ENCODE data around the gene SIX2.

SIX2 gene

DNA sequence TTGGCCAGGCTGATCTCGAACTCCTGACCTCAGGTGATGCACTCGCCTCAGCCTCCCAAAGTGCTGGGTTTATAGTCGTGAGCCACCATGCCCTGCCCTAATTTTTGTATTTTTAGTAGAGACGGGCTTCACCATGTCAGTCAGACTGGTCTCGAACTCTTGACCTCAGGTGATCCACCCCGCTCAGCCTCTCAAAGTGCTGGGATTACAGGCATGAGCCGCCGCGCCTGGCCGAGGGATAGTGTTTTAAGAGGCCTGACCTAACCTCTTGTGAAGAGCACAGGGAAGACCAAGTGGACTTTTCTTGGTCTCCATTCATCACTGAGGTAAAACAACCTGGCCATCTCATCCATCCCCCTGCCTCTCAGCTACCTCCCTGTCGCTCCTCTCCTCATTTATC, 29.7 kb downstream of the SIX2 start:
- H3K36me3 ChIP-seq (ENCODE audit: control insufficient read depth, insufficient read depth, low read length): no peaks in the 10 kb centered on the region
- H3K27me3 ChIP-seq (ENCODE audit: control insufficient read depth, insufficient read depth, low read length): peaks cover 11% of the 10 kb centered on the region; the same call in 1 of the 2 replicates
- H3K4me3 ChIP-seq (ENCODE audit: low read depth, low read length): no peak overlapping the region
- H3K9ac ChIP-seq (ENCODE audit: low read depth, low read length): no peak overlapping the region
- no peaks in the 10 kb centered on the region for H3K9me3 ChIP-seq (ENCODE audit: control insufficient read depth, insufficient read depth, low read length)
- no peak overlapping the region for H3K27ac ChIP-seq (ENCODE audit: low read depth, low read length)
- H3K4me1 ChIP-seq (ENCODE audit: control insufficient read depth, insufficient read depth, low read length): peaks cover 28% of the 10 kb centered on the region

DNA sequence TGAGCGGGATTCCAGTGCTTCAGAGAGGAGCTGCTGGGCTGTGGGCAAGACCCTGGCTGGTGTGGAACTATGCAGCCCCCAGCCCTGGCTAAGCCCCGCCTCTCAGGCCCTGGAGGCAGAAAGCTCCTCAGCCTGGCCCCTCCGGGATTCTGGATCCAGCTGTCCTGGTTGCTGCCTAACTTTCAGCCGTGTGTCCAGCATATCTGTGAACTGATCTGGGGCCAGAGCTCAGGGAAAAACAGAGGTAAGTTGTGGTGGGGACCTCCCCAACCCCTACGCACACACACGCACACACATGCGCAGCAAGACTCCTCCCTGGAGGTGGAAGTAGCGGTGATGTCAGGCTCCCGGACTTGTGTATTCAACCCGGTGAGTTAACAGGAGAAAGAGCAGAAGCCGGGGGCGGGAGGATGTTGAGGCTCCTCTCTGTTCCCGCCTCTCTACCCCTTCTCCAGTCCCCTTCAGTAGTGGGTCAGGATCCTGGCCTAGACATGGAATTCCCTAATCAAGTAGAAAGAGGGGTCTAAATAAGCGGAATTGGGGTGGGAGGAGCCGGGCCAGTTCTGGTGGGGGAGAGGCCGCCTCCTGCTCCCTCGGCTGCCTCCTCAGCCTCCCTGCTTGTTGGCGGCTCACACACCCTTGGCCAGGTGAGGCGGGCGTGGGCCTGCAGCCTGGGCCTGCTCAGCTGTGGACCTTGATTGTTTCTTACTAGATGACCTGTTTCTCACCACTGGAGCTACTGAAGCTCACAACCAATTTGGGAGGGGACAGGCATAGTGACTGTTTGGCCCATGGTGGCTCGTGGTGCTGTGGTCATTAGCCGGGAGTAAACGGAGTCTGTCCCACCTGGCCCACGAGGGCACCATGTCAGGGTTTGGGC, 33.4 kb downstream of the SIX2 start:
- H3K36me3 ChIP-seq (ENCODE audit: control insufficient read depth, insufficient read depth, low read length): no peaks in the 10 kb centered on the region
- H3K27me3 ChIP-seq (ENCODE audit: control insufficient read depth, insufficient read depth, low read length): peaks cover 19% of the 10 kb centered on the region
- peak overlapping the region; percentile 45 for H3K4me3 ChIP-seq (ENCODE audit: low read depth, low read length)
- 0 out of 2 replicates have a peak overlapping the region, but pooled peaks have one; percentile 22 for H3K9ac ChIP-seq (ENCODE audit: low read depth, low read length)
- H3K4me1 ChIP-seq (ENCODE audit: control insufficient read depth, insufficient read depth, low read length): peaks cover 32% of the 10 kb centered on the region
- peak overlapping the region; percentile 39 for H3K27ac ChIP-seq (ENCODE audit: low read depth, low read length)
- no peaks in the 10 kb centered on the region for H3K9me3 ChIP-seq (ENCODE audit: control insufficient read depth, insufficient read depth, low read length)

DNA sequence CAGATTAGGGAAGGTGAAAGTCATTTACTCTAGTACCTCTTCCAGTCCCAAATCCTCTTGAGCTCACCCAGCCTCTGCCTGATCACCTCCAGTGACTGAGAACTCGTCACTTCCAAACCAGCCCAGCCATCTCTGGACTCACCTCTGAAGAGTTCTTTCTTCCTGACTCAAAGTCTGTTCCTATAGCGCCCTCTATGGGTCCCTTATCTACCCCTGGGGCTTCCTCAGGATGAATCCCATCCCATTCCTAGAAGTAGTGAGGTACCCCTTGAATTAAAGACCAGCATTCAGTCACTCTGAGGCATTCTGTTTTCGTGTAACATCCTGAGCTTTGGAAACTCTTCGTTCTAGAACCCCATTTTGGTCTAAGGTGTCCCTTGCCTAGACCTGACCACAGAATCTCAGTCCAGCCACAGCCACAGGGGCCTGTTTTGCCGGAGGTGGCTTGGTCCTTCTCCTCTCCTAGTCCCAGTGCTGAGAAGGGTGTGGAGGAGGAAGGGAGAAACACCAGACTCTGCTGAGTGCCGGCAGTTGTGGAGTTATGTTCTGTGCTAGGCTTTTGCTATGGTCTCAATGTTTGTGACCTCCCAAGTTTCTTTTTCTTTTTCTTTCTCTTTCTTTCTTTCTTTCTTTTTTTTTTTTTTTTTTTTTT, 35.1 kb downstream of the SIX2 start:
- Histone ChIP-seq H3K9ac (ENCODE audit: low read depth, low read length) (no peak overlapping the region), H3K4me1 (ENCODE audit: control insufficient read depth, insufficient read depth, low read length) (peaks cover 25% of the 10 kb centered on the region), H3K36me3 (ENCODE audit: control insufficient read depth, insufficient read depth, low read length) (no peaks in the 10 kb centered on the region), H3K27me3 (ENCODE audit: control insufficient read depth, insufficient read depth, low read length) (peaks cover 19% of the 10 kb centered on the region), H3K27ac (ENCODE audit: low read depth, low read length) (no peak overlapping the region), H3K4me3 (ENCODE audit: low read depth, low read length) (no peak overlapping the region), H3K9me3 (ENCODE audit: control insufficient read depth, insufficient read depth, low read length) (no peaks in the 10 kb centered on the region)

DNA sequence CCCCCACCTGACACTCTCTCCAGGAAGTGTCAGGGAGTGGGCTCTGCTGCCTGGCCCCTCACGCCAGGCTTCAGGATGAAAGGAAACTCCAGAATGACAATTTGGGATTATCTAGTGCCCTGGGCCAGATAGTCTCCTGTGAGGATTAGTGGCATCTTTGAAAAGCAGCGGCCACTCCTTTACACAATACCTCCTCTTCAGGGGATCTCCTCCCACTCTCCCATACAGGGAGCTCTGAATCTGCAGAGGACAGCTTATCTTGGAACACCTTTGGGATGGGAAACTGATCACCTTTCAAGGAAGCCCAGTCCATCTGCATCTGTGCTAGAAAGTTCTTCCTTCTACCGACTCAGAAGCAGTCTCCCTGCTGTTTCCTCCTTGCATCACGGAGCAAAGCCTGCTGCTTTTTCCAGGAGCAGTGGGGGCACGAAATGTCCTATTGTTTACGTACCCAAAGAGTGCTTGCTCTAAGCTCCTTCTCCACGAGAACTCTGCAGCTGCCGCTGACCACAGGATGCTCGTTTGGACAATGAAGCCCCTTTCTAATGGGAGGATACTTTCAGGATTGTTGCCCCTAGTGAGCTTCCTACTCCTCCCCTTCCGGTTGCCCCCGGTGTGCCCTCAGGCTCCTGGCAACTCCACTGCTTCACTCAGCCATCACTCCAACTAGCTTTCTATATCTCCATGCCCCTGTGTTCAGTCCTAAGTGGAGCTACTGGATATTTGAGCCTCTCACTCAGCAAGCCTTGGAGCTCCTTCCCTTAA, 36.3 kb downstream of the SIX2 start:
- Histone ChIP-seq H3K4me1 (ENCODE audit: control insufficient read depth, insufficient read depth, low read length) (peaks cover 25% of the 10 kb centered on the region), H3K27me3 (ENCODE audit: control insufficient read depth, insufficient read depth, low read length) (peaks cover 19% of the 10 kb centered on the region), H3K27ac (ENCODE audit: low read depth, low read length) (peak overlapping the region; percentile 62), H3K36me3 (ENCODE audit: control insufficient read depth, insufficient read depth, low read length) (no peaks in the 10 kb centered on the region), H3K9ac (ENCODE audit: low read depth, low read length) (no peak overlapping the region), H3K9me3 (ENCODE audit: control insufficient read depth, insufficient read depth, low read length) (no peaks in the 10 kb centered on the region), H3K4me3 (ENCODE audit: low read depth, low read length) (no peak overlapping the region)

DNA sequence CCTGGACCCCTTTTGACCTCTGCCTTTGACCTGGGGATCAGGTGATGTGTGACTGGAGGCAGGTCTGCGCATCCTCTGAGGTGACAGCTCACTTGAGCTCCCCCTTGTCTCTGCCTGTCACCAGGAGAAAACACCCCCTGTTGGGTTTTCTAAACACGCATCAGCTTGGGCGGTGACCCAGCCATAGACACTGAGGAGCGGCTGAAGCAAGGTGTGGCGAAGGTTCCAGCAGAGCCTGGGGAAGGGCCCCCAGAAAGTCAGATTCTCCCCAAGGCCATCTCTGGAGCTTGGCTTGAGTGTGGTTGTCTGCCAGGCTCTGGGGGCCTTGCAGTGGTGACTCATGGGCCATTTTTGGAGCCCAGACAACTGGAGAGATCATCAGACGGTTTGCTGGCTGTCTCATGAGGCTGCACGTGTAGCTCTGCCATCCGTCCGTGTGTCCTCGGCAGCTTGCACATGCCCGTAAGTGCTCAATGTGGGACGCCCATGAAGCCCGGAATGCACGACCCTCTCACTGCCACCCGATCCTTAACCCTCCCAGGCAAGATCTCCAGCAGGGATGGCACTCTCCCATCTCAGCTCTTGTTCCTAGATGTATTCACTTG, 38.3 kb downstream of the SIX2 start:
- Histone ChIP-seq H3K9ac (ENCODE audit: low read depth, low read length) (no peak overlapping the region), H3K4me1 (ENCODE audit: control insufficient read depth, insufficient read depth, low read length) (peaks cover 22% of the 10 kb centered on the region), H3K9me3 (ENCODE audit: control insufficient read depth, insufficient read depth, low read length) (no peaks in the 10 kb centered on the region), H3K4me3 (ENCODE audit: low read depth, low read length) (no peak overlapping the region), H3K27ac (ENCODE audit: low read depth, low read length) (no peak overlapping the region), H3K36me3 (ENCODE audit: control insufficient read depth, insufficient read depth, low read length) (no peaks in the 10 kb centered on the region), H3K27me3 (ENCODE audit: control insufficient read depth, insufficient read depth, low read length) (peaks cover 12% of the 10 kb centered on the region; the same call in 1 of the 2 replicates)

DNA sequence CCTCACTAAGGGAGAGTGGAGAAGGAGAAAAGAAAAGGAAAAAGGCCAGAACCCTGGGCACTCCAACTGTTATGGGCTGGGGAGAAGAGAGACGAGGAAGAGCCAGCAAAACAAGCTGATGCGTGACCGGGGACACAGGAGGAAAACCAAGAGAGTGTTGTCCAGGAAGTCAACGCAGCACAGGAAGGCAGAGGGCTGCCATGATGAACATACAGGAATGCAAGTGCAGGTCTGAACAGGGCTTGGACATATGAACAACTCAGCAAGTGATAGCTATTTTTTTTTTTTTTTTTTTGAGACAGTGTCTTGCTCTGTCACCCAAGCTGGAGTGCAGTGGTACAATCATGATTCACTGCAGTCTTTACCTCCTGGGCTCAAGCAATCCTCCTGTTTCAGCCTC, 39.3 kb downstream of the SIX2 start:
- Histone ChIP-seq H3K27ac (ENCODE audit: low read depth, low read length) (no peak overlapping the region), H3K27me3 (ENCODE audit: control insufficient read depth, insufficient read depth, low read length) (peaks cover 13% of the 10 kb centered on the region), H3K9ac (ENCODE audit: low read depth, low read length) (no peak overlapping the region), H3K36me3 (ENCODE audit: control insufficient read depth, insufficient read depth, low read length) (no peaks in the 10 kb centered on the region), H3K4me3 (ENCODE audit: low read depth, low read length) (no peak overlapping the region), H3K4me1 (ENCODE audit: control insufficient read depth, insufficient read depth, low read length) (peaks cover 16% of the 10 kb centered on the region), H3K9me3 (ENCODE audit: control insufficient read depth, insufficient read depth, low read length) (no peaks in the 10 kb centered on the region)

DNA sequence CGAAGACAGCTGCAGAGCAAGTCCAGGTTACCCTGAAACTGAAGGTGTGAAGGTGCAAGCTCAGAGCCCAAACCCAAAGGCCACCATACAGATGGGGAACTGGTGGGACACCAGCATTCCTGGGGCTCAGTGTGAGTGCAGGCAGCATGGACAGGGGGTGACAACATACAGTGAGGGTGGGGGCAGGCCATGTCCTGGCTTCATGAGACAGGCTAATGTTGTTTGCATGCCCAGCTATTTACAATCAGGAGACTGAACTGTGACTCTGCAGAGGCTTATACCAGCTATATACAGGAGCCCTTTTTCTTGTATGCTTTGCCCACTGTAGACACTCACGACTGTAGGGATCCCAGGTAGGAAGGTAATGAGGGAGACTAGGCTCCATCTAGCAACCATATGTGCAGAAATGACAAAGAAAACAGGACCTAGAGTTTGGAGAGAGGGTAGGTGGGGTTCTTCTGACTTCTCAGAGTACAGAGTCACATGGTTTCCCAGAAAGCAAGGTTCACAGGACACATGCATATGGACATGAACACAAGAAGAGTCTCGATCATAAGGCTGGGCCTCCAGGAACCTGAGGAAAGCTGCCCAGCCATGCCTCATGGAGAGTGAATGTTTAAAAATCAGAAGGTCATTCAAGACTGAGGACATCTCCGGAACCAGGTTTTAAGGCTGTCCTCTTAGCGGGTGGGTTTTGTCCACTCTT, 41.4 kb downstream of the SIX2 start:
- Histone ChIP-seq H3K27ac (ENCODE audit: low read depth, low read length) (no peak overlapping the region), H3K36me3 (ENCODE audit: control insufficient read depth, insufficient read depth, low read length) (no peaks in the 10 kb centered on the region), H3K9me3 (ENCODE audit: control insufficient read depth, insufficient read depth, low read length) (no peaks in the 10 kb centered on the region), H3K27me3 (ENCODE audit: control insufficient read depth, insufficient read depth, low read length) (peaks cover 8% of the 10 kb centered on the region), H3K4me1 (ENCODE audit: control insufficient read depth, insufficient read depth, low read length) (peaks cover 12% of the 10 kb centered on the region), H3K9ac (ENCODE audit: low read depth, low read length) (no peak overlapping the region), H3K4me3 (ENCODE audit: low read depth, low read length) (no peak overlapping the region)

DNA sequence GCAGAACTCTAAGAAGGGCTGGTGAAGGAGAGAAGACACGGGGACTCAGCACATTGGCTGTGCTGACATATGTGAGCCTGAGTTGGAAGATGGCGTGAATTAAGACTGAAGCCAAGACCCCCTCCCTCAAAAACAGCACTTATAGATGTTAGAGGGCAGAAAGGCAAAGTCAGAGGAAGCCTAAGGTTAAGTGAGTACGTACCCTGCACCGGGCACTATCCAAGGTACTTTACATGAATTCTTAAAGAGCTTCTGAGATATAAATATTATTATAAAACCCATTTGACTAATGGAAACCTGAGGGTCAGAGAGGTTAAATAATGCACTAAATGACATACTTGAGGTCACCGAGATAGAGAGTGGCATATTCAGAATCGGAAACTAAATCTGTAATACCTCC, 42.2 kb downstream of the SIX2 start:
- Histone ChIP-seq H3K4me3 (ENCODE audit: low read depth, low read length) (no peak overlapping the region), H3K9ac (ENCODE audit: low read depth, low read length) (no peak overlapping the region), H3K27ac (ENCODE audit: low read depth, low read length) (no peak overlapping the region), H3K27me3 (ENCODE audit: control insufficient read depth, insufficient read depth, low read length) (peaks cover 4% of the 10 kb centered on the region; the same call in 1 of the 2 replicates), H3K4me1 (ENCODE audit: control insufficient read depth, insufficient read depth, low read length) (peaks cover 6% of the 10 kb centered on the region; the same call in 1 of the 2 replicates), H3K9me3 (ENCODE audit: control insufficient read depth, insufficient read depth, low read length) (no peaks in the 10 kb centered on the region), H3K36me3 (ENCODE audit: control insufficient read depth, insufficient read depth, low read length) (no peaks in the 10 kb centered on the region)

DNA sequence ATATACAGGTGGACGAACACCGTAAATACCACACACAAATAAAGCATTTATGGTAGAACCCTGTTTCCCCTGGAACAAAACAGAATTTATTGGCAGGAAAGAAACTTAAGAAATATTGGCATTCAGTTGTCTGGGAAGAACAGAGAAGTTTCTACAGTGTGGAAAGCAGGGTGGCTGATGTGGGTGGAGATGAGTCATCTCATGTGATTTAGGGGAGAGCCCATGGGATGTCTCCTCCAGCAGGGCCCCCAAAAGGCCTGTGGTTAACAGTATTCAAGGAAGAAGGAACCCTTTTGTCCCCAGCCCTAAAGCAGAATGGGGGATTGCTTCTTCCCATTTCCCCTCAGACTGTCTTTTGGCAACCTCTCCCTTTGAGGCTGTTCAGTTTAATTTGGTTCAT, 43.6 kb downstream of the SIX2 start:
- peaks cover 6% of the 10 kb centered on the region; the same call in 1 of the 2 replicates for H3K4me1 ChIP-seq (ENCODE audit: control insufficient read depth, insufficient read depth, low read length)
- H3K27me3 ChIP-seq (ENCODE audit: control insufficient read depth, insufficient read depth, low read length): peaks cover 4% of the 10 kb centered on the region; the same call in 1 of the 2 replicates
- H3K9me3 ChIP-seq (ENCODE audit: control insufficient read depth, insufficient read depth, low read length): no peaks in the 10 kb centered on the region
- no peak overlapping the region for H3K27ac ChIP-seq (ENCODE audit: low read depth, low read length)
- no peaks in the 10 kb centered on the region for H3K36me3 ChIP-seq (ENCODE audit: control insufficient read depth, insufficient read depth, low read length)
- H3K4me3 ChIP-seq (ENCODE audit: low read depth, low read length): no peak overlapping the region
- H3K9ac ChIP-seq (ENCODE audit: low read depth, low read length): no peak overlapping the region

DNA sequence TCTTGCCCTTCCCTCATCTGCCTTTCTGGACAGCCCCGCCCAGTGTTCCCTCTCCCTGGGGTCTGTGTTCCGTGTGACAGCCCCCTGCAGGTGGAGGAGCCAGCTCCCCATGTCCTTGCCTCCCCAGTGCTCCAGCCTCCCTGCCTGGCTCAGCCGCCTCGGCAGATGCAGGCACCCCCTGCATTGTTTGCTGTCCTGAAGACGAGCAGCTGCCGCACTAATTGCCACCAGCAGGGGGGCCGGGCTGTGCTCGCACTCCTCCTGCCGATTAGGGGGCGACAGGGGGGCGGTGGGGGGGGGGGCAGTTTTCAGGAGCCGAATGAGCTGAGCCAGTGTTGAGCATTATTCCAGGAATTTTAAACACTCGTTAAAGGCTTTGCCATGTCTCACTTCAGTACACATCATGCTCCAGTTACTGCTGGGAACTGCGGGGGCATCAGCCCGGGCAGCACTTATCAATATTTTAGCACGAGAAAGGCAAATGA, 44.5 kb downstream of the SIX2 start:
- H3K9ac ChIP-seq (ENCODE audit: low read depth, low read length): no peak overlapping the region
- H3K4me1 ChIP-seq (ENCODE audit: control insufficient read depth, insufficient read depth, low read length): peaks cover 6% of the 10 kb centered on the region; the same call in 1 of the 2 replicates
- peaks cover 4% of the 10 kb centered on the region; the same call in 1 of the 2 replicates for H3K27me3 ChIP-seq (ENCODE audit: control insufficient read depth, insufficient read depth, low read length)
- H3K4me3 ChIP-seq (ENCODE audit: low read depth, low read length): no peak overlapping the region
- H3K9me3 ChIP-seq (ENCODE audit: control insufficient read depth, insufficient read depth, low read length): no peaks in the 10 kb centered on the region
- H3K27ac ChIP-seq (ENCODE audit: low read depth, low read length): no peak overlapping the region
- no peaks in the 10 kb centered on the region for H3K36me3 ChIP-seq (ENCODE audit: control insufficient read depth, insufficient read depth, low read length)

Measured in HUES48 (cell line).